HG02798 (cell line): Measurements from ENCODE around the gene L3HYPDH.
A peak's percentile ranks its signal among the peaks of the same experiment; 100 is the strongest.

ENCODE experiments used
- ATAC-seq: cut with Tn5 transposase; IDR thresholded peaks from one replicate; pipeline ENCODE4 v1.9.1; 2021; ENCODE audit warnings: mild to moderate bottlenecking; ENCODE audit not compliant: unreplicated experiment, poor library complexity

The L3HYPDH gene

DNA sequence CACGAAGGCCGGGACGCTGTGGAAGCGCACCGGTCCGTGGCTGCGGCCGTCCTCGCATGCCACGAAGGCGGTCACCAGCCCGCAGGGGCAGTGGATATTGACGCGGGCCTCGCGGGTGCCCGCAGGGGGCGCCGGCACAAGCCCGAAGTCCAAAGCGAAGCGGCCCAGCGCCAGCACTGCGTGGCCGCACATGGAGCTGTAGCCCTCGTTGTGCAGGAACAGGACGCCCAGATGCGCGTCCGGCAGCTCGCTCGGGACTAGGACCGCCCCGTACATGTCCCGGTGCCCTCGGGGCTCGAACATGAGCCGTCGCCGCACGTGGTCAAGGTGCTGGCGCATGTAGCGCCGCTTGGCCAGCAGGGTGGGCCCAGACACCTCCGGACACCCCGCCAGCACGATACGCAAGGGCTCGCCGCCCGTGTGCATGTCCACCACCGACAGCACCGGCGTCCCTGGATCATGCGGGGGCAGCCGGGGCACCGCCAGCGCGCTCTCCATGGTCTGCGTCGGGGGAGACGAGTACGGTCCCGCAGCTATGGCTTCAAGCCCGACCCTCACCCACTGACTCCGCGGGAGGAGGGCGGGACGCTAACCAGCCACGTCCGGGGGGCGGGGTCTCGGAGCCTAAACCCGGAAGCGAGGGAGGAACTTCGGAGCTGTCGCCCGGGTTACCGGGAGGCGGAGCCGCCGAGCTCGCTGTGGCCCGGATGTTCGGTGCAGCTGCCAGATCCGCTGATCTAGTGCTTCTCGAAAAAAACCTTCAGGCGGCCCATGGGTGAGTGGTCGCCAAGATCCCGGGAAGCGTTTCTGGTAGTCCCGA lies at the start of gene L3HYPDH, which contains the start of gene JKAMP:
Gene L3HYPDH (minus strand): TSS at position 590 of the 820 bp plus-strand sequence. CDS start 92 bp downstream, at position 498.
Gene JKAMP (plus strand): TSS at position 699 of the 820 bp plus-strand sequence. CDS start 73 bp downstream, at position 772.
- ATAC-seq: peak; percentile 92

DNA sequence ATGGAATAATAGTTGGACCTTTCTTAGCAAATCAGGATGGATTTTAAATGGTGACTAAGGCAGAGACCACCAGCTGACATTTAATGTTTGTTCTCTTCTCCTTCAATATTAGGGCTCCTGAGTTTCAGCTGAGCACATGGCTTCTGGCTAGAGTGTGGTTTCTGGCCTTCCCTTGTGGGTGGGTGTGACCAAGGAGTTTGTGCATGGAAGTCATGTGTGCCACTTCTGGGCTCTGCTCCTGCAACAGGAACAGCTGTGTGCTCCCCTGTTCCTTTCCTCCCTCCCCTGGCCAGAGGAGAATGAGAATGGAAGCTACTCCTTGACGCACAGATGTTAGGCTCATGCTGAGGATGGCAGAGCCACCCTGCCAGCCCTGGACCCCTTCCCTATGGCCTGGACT lies 48.2 kb upstream of the L3HYPDH start:
- no peak for ATAC-seq

DNA sequence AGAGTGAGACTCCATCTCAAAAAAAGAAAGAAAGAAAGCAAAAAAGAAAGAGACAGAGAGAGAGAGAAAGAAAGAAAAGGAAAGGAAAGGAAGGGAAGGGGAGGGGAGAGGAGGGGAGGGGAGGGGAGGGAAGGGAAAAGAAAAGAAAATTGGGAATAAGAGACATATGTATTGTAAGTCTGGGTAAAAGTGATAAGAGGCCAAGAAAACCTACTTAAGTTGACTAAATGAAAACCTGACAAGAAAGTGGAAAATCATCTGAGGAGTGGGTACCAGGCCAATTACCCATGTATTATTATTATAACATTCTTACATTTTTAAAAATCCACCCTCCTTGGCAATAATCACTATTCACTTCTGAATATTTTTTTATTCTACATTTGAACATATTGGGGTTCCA lies 46.1 kb upstream of the L3HYPDH start:
- ATAC-seq: no peak

DNA sequence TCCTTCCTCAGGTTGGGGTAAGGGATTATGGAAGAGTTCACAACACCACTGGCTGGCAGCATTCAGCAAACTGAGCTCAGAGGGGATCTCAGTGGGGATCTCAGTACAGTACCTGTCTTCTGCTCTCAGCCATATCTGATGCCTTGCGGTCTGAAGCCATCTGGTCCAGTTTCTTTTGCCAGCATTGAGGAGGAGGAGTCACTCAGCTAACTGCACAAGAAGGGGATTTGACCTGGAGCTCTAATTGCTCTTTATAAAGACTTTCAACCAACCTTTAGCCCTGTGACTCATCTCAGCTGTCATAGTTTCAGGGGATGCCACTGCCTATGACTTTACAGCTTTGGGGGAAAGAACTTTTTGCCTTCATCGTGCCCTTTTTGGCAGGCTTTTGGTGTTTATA lies 45.0 kb upstream of the L3HYPDH start:
- ATAC-seq: no peak

DNA sequence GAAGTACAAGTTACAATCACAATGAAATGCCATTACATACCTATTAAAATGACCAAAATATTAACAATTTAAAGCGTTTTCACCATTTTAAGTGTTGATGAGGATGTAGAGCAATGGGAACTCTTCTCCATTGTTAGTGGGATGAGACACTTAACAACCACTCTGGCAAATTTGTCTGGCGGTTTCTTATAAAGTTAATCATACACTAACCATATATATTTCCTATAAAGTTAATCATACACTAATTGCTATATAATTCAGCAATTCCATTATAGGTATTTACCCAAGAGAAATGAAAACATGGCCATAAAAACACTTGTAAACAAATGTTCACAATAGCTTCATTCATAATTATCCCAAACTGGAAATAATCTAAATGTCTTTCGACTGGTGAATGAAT lies 36.0 kb upstream of the L3HYPDH start:
- ATAC-seq: no peak

DNA sequence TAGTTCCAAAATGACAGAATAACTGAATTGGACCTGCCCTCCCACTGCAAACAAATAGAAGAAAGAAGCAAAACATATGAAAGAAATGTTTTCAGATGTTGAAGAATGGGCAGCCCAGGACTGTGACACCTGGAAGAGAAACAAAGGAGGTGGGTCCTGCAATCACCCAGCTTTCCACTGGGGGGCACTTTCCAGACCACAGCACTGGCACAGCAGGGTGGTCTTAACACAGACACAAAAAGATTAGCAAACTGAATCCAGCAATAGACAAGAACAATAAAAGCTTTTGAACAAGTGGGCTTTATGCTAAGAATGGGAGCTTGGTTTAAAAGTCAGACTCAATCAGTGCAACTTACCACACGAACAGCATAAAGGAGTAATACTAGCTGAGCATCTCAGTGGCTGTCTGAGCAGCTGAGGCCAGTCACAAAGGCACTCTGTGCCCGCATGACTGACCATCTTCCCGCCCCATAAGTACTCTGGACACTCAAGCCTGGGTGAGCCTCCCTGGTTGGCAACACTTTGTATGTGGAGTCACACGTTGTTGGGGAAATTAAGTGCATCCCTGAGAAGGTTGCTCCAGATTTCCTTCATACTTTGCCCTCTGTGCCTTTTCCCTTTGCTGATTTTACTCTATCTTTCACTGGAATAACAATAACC lies 27.8 kb upstream of the L3HYPDH start:
- peak; percentile 50 for ATAC-seq

DNA sequence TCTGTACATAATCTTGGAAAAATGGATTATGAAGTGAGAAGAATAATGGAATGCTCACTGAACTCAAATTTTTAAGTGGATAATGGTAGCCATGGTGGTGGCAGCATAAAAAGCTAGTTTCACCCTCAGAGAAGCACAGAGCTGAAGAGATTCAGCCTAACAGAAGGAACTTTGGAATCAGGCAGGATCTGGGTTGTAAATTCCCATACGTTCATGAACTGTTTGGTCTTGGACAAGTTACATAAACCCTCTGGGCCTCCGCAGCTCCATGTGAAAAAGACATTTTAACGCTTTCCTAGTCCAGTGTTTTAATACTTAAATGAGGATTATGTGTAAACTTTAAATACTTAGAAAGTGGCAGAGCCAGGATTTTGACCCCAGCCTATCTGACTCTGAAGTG lies 26.8 kb upstream of the L3HYPDH start:
- no peak for ATAC-seq

DNA sequence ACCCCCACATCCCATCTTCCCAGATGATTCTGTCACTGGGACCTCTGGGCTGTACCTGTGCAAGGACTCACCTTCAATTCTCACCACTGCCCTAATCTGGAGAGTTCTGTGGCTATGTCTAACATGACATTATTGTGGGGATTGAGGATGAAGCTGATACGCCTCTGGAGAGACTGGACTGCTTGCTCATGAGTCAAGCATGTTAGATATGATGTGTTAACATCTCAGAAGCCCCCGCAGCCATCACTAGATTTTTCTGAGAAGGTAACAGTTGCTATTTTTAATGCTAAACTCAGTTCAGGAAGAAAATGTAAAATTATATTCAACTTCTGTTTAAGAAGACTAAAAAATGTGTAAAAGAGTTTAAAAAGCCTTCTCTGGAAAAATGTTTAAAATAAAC lies 25.8 kb upstream of the L3HYPDH start:
- no peak for ATAC-seq

DNA sequence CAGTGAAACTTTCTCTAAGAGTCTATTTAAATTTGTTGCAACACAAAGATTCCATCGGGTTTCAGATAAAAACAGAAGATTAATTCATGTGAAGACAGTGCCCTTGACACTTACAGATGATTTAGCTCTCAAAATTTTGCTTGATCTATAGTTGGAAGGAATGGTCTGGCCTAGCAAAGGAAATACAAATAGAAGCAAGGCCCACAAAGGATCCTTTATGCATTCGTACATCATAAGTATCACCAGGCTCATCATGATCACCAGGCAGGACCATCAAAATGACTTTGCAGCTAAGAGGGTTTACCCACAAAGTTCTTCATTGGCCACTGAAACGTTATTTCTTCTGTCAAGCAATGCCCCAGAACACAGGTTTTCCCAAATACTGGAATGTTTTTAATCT lies 24.9 kb upstream of the L3HYPDH start:
- no peak for ATAC-seq

DNA sequence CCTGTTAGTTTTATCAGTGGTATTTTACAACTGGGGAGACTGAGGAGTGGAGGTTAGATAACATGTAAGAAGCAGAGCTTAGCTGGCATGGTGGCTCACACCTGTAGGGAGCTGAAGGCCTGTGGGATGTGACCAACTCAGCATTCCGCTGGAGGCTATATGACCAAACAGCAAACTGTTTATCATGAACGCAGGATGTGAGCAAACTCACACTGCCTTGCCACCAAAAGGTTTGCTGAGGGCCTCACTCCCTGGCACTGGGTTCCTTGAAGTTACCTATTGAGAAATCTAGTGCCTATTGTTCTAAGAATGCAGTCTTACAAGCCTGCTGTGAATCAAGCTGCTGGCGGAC lies 23.5 kb upstream of the L3HYPDH start:
- ATAC-seq: no peak

DNA sequence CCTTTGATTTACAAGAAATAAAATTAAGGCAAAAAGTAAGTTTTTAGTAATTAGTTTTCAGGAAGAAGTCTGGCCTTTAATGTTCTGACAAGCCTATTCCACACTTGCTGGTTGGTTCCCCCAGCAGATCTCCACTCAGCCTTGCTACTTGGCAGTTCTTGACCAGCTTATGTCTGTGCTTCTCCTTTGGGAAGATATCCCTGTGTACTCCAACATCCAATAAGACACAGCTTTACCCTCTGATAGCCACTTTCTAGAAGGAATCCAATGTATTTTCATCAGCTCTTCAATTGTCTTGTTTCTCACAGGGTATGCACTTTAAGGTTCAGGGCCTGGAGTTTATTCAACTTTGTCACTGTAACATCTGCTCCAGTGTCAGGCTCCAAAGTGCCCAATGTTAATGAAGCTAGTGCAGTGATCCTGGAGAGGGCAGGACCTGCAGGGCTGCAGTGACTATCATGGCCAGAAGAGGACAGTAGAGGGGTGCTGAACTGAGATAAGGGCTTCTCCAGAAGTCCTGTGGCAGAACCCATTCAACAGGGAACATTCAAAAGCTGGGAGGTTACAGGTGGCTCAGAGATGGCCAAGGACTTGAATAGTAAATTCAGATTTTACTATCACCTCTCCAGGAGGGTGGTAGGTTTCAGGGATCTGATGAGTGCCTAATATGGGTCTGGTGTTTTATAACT lies 23.0 kb upstream of the L3HYPDH start:
- peak; percentile 84 for ATAC-seq

DNA sequence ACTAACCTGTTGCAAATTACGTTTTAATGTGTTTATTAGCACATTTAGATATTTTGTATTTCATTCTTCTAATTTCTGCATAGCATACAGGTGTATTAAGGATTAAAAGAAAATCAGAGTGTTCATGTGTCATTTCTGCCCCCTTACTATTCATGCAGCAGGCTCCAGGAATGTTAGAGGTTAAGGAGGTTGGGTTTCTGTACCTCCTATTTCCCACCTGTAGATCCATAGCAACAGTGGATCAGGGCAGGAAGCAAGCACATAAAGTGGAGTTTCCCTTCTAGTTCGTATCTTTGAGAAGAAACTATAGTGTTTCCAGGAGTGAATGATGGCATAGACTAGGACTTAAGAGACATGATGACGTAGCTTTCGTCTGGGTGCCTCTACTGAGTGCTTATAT lies 19.0 kb upstream of the L3HYPDH start:
- ATAC-seq: no peak

DNA sequence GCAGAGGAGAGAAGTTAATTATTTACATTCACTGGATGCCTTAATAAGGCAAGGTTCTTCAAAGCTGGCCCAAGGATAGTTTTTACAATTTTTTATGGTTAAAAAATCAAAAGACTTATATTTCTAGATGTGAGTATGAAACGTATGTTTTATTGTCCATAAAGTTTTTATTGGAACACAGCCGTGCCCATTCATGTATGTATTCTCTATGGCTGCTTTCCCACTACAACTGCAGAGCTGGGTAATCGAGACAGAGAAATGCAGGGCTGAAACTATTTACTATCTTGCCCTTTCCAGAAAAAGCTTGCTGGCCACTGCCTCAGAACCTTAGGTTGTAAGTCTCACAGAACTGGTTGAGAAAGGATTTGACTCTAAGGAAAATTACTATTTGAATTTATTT lies 16.5 kb upstream of the L3HYPDH start:
- ATAC-seq: no peak

DNA sequence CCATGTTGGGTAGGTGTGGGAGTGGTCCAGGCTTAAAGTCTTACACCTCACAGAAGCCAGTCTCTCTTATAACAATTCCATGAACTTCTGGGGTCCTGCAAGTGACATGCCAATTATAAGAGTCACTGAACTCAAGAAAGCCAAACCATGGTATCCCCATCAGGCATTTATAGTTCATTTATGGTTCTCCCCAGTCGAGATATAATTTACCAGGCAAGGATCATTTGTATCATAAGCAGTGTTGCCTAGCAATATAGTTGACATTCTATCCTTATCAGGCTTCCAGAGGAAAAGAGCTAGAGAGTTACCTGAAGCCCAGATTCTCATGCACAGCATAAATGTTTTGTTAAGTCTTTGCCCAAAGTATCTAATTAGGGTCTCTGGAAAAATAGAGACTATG lies 8.2 kb upstream of the L3HYPDH start:
- ATAC-seq: no peak

DNA sequence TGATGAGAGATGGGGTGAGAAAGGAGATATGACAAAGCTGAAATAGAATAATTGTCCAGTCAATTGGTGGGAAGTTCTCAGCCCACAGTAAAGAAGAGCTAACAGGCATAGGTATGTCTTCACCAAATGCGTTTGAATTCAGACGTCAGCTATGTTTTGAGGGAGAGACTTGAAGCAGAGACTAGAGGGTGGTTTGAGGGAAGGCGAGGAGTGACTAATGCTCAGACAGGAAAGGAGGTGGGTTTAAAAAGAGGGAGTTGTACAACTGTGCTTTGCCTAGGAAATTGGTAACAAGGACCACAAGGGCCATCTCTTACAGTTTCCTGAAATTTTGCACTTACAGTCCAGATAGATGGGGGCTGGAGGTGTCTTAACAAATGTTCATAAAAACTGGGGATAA lies 6.5 kb upstream of the L3HYPDH start:
- ATAC-seq: no peak

DNA sequence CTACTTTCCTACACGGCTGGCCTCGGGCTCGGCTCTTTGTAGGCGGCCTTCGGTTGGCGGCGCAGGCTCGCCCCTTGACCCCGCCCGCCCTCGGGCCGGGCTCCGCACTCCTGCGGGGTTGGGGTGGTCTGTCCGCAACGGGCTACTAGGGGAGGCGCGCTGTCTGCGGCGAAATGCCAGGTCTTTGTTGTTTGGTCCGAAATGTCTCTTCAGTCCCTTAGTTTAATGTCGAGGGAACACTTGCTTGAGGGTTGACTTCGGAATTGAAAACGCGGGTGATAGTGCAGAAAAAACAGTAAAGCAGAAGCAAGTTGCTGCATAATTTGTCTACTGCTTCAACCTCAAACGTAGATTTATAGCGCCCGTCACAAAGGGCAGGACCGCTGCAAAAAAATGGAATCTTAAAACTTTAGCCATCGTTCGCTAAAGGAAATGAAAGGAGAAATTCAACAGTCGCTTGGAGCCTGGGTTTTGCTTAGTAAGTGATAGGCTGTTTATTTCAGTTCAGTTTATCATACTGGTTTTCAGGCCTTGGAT lies 499 bp upstream of the L3HYPDH start:
- ATAC-seq: peak; percentile 53

DNA sequence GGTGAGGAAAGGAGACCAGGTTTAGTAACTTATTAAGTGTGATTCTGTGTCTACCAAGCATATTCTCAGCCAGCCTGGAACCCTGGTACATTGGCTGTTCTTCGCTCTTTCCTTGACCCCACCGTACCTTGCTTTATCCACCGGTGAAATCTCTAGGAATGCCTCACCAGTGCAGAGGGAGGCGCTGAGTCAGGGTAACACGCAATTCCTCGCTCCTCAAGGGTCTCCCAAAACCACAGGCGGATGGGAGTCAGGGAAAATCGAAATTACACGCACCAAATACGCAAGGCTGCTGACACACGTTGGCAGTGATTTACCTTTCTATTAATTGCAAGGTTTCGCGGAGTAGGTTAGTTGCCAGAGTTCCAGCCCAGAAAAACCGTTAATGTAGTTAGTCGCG lies 845 bp downstream of the L3HYPDH start:
- no peak for ATAC-seq

DNA sequence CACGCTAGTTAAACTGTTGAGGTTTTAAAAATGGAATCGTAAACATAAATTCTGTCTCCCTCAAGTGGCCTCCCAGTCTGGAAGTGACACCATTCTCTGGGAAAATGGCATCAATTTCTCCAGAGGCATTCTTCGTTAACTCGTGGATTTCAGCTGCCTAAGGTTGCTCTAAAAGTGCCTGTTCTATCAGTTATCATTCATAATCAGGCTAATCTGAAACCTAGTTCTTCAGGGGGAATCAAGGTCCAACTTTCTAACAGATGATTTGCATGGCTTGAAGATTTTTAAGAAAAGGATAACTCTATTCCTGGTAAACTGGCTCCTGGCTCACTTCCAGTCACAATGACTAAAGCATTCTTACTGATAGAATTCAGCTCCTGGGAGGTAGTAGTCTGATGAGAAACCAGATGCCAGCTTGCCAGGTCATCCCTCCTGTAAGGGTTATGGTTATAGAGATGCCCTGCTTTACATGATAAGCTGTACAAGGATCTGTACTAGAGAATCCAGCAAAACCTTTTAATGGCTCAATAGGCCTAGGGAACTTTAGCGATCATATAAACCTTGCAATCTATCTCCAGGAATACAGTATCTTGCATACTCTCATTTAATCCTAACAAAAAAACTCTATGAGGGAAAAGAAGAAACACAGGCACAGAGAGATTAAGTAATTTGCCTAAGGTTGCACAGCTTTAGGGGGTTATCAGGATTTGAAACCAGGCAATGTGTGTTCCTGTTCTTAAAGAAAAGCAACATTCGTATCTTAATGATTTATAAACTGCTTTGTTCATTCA lies 1.5 kb downstream of the L3HYPDH start:
- ATAC-seq: no peak

DNA sequence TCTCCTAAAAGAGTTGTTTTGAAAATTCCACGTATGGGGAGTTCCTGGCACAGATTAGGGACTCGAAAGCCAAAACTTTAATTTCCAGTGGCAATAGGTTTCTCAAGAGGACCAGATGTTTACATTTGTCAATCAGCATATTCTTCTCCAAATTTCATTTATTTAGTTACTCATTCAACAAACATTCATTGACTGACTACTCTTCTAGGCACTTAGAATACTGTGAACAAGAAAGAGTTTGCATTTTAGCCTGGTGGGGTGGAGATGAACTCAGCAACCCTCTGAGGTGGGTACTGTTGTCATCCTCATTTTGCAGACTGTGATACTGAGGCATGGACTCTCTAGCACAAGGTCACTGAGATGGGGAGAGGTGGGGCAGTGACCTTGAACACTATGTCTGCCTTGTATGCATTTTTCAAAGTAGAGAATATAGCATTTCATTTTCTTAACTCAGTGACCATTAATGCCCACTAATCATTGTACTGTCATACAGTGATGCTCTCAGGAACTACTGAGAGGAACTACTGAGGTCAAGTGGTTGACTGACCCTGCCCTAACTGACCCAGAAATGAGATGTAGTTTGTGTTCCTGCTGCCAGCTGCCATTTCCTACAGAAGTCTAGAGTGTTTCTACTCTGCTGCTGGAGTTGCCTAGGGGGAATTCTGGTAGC lies 2.2 kb downstream of the L3HYPDH start:
- ATAC-seq: no peak

DNA sequence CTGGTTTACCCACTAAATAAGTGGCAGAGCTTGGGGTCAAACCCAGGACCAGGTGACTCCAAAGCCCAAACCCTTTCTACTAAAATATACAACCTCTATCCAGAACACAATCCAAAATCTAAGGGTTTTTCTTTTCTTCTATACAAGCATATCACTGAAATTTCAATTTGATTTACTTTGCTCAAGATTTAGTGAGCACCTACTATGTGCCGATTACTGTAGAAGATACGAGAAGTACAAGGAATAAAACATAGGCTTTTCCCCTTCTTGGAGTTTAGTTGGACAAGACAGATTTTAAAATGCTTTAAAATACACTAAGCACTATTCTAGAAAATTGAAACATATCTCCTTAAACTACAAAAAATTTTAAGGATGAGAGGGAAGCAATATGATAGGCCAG lies 2.8 kb downstream of the L3HYPDH start:
- no peak for ATAC-seq
